GM21367 (cell line): Measurements from ENCODE around the gene NLRC5.

Experiments used
- ATAC-seq: cut with Tn5 transposase; IDR thresholded peaks from one replicate; pipeline ENCODE4 v1.9.1; 2021; ENCODE audit not compliant: unreplicated experiment

NLRC5 gene, protein sequence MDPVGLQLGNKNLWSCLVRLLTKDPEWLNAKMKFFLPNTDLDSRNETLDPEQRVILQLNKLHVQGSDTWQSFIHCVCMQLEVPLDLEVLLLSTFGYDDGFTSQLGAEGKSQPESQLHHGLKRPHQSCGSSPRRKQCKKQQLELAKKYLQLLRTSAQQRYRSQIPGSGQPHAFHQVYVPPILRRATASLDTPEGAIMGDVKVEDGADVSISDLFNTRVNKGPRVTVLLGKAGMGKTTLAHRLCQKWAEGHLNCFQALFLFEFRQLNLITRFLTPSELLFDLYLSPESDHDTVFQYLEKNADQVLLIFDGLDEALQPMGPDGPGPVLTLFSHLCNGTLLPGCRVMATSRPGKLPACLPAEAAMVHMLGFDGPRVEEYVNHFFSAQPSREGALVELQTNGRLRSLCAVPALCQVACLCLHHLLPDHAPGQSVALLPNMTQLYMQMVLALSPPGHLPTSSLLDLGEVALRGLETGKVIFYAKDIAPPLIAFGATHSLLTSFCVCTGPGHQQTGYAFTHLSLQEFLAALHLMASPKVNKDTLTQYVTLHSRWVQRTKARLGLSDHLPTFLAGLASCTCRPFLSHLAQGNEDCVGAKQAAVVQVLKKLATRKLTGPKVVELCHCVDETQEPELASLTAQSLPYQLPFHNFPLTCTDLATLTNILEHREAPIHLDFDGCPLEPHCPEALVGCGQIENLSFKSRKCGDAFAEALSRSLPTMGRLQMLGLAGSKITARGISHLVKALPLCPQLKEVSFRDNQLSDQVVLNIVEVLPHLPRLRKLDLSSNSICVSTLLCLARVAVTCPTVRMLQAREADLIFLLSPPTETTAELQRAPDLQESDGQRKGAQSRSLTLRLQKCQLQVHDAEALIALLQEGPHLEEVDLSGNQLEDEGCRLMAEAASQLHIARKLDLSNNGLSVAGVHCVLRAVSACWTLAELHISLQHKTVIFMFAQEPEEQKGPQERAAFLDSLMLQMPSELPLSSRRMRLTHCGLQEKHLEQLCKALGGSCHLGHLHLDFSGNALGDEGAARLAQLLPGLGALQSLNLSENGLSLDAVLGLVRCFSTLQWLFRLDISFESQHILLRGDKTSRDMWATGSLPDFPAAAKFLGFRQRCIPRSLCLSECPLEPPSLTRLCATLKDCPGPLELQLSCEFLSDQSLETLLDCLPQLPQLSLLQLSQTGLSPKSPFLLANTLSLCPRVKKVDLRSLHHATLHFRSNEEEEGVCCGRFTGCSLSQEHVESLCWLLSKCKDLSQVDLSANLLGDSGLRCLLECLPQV (N-terminal part only)

DNA sequence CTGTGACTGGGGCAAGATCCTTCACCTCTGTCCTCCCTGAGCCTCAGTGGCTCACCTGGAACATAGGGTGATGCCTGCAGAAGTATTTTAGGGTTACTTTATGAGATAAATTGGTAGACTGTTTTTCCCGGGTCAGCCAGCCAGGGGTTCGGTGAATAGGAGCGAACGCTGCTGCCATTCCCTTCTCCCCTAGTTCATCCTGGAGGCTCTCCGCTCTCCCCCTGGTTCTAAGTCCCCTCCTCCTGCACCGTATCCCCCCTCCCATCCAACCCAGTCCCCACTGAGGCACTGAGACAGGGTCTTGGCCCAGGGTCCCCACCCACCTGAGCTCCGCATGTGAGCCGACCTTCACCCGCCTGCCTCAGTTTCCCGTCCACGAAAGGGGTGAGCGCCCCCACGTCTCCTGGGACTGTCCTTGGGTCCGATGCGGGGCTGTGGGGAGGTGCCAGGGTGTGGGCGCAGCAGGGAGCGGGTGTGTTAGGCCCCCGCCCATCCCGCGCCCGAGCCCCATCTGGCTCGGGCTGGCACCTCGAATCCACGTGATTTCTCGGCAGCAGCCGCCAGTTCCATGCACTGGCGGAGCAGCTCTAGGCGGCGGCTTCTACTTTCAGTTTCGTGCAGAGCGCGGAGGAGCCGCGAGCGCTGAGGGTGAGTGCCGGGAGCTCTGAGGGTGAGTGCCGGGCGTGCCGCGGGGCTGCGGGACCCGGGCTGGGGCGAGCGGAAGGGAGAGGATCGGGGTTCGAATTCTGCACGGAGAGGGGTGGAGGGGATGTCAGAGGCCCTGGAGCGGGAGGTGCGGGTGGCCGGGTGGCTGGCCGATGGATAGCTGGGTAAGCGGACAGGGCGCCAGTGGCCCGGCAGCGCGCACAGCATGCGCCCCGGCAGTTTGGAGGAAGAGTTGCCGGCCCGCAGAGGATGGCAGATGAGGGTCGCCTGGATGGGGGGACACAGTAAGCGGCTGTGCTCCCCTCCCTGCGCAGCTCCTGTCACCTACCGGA, at the start of gene NLRC5:
Gene NLRC5 (plus strand): TSS at position 610 of the 998 bp plus-strand sequence. CDS start 31,156 bp downstream, outside the sequence.
- peak; percentile 59 for ATAC-seq

DNA sequence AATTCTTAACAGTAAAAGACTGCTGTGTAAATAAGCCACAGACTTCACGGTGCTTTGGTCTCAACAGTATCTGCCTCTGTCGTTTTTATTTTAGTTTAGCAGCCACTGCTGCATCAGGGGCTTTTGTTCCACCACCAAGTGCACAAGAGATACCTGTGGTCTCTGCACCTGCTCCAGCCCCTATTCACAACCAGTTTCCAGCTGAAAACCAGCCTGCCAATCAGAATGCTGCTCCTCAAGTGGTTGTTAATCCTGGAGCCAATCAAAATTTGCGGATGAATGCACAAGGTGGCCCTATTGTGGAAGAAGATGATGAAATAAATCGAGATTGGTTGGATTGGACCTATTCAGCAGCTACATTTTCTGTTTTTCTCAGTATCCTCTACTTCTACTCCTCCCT, 49.6 kb upstream of the NLRC5 start:
- no peak for ATAC-seq

DNA sequence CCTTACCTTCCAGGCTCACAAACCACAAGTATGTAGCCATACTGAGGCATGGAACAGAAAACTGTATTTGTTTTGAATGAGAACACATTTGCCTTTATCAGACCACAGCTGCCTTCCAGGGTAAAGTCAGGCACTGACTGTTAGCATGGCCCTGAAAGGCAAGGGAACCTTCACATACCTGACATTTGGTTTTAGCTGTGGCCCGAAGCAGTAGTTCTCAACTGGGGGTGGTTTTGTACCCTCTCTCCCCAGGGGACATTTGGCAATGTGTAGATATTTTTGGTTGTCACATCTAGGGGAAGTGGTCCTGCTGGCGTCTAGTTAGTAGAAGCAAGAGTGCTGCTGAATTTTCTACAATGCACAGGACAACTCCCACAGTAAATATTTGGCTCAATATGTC, 48.3 kb upstream of the NLRC5 start:
- ATAC-seq = no peak

DNA sequence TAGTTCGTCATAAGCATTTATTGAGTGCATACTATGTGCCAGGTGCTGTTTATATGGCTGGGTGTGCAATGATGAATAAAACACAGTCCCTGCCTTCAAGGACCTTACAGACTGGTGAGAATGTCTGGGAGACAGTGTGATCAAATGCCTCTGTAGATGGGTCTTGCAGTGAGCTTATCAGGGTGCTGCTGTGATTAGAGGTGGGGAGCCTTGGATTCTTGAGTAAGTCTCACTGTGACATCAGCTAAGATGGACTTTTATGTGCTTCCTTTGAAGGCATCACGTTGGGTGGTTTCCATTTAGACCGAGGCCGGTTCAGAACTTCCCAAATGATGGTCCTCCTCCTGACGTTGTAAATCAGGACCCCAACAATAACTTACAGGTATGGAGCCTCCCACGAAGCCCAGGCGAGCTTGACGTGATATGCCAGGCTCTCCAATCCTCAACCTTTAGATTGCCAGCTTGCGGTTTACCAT, 47.5 kb upstream of the NLRC5 start:
- no peak for ATAC-seq

DNA sequence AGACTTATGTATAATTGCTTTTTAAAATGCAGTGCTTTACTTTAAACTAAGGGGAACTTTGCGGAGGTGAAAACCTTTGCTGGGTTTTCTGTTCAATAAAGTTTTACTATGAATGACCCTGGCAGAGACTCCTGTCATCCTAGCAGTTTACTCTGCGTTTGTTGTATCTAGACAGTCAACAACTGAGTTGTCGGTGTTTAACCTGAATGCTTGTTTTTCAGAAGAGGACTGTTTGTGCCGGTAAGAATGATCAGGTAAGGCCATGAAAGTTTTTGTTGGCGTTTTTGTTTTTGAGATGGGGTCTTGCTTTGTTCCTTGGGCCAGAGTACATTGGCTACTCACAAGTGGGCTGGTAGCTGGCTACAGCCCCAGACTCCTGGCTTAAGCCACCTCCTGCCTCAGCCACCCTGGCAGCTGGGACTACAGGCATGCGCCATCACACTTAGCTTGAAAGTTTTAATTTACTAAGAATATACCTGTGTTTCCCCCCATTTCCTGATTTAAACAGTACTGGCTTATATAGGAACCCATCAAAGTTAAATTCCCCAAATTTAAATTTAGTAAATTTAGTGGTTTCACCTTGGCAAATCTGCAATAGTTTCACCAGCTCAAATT, 45.5 kb upstream of the NLRC5 start:
- ATAC-seq = no peak

DNA sequence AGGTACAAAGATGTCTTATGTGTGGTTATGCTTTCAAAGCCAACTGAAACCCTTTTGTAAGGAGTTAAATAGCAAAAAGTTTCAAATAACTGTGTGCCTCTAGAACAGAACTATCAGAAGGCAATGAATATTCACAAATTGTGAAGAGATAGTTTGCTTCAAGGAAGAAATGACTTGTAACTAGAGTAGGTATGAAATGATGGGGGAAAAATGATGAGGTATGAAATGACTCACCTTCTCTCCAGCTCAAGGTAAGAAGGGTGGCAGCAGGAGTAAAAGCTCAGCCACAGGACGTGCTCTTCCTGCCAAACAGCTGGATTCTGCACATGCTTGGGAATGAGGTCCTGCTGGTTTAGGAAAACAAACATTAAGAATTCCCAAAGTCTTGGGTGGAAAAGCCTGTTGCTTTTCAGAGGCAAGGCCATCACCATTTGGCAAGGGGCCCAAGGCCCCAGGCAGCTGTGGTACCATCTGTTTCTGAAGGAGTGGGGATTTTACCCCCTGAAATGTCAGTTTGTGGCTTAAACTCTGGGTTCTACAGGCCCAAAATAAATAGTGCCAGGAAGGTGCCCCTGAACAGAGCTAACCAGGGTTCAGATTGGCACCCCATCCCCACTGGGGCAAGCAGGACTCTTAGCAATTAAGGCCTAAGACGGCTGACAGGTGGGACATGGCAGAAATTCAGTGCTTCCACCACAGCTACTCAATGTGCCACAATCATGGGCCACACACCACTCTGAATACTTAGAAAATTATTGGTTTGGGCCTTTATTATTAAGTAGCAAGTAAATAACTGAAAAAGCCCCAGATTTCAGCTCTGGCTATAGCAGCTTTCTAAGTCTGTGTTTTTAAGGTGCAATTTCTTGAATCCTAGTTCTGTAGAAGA, 44.2 kb upstream of the NLRC5 start:
- ATAC-seq = no peak

DNA sequence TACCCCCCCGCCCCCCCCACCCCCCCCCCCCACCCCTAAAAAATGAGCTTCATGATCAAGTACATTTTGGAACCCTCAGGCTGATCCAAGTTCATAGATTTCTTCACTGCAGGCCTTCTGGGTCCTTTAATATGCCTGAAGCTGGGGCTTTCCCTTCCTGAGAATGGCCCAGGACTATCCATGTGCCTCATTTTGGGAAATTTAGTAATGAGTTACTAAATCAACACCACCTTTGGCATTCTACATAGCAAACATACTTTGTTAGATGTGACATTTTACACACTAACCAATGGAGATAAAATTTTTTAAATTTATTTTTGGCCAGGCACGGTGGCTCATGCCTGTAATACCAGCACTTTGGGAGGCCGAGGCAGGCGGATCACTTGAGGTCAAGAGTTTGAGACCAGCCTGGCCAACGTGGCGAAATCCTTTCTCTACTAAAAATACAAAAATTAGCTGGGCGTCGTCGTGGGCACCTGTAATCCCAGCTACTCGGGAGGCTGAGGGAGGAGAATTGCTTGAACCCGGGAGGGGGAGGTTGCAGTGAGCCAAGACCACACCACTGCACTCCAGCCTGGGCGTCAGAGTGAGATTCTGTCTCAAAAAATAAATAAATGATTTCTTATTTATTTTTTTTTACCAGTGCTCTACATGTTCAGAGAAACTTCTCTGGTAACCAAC, 43.4 kb upstream of the NLRC5 start:
- ATAC-seq = no peak

DNA sequence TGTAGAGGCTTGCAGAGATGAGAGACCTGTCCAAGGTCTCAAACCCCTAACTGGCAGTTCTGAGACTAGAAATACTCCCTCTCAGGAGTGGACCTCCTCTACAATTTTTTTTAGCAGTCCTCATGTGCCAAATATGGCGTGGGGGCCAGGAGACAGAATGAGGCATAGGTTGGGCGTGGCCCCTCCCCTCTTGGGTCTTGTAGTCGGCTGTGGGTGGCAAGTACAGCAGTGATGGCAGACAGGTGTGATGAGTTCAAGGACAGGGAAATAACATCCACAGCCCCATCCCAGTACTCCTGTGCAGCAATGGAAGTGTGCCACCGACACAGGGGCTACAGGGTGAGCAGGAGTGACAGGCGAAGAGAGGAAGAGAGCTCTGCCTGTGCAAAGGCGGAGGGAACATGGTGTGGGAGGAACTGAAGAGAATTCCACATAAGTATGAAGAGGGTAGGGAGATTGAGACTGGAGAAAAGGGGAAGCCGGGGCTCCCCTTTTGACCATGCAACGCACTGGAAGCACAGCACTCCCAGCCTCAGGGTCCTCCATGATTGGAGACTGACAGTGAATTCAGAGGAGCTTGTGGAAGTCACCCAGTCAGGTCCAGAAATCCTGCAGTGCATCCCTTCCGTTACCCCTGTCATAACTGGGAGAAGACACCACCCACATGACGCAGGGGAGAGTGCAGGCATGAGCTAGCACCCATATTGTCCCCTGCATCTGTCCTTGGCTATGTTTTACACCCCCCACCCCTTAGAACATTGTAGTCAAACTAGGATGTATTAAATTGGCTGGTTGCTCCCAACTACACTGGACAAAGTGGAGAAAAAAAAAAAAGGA, 42.4 kb upstream of the NLRC5 start:
- no peak for ATAC-seq

DNA sequence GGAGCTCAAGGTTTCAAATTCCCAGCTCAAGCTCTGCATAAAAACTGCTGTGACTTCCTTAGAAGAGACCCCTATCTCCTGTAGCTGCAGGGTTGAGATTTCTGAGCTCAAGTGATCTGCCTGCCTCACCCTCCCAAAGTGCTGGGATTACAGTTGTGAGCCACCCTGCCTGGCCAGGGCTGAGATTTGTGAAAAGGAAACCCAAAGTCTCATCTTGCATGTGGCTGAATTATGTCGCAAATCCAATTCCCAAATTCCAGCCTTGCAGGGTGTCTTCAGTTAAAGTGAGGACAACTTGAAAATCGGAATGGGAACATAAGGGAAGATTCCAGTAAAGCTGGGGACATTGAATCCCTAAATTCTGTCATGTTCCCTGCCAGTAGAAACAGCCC, 41.8 kb upstream of the NLRC5 start:
- ATAC-seq = no peak

DNA sequence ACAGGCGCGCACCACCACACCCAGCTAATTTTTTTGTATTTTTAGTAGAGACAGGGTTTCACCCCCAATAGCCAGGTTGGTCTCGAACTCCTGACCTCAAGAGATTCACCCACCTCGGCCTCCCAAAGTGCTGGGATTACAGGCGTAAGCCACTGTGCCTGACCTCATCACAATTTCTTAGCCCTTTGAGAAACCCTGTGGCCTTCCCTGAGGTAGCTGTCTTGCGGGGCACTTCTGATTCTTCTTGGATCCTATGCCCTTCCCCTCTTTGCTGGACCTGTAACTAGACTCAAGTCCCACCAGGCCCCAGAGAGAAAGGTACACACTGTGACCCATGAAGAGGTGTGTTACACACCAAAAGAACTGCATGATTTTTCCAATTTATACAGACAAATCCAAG, 41.1 kb upstream of the NLRC5 start:
- ATAC-seq = no peak

DNA sequence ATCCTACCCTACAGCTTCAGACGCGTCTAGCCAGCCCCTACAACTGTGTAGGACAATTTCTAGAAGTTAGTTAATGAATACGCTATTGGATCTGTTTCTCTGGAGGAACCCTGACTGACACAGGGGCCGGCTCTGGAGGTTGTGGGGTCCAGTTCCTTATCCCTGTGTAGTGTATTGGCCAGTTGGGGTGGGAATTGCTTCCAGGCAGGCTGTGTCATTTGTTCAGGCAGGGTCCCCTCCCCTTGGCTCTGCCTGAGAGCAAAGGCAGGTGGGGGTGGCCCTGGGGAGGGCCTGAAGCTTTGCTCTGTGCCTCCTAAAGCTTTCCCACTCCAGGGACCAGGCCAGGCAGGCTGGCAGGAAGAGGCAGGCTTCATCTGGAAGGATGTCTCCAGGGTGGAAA, 39.3 kb upstream of the NLRC5 start:
- ATAC-seq = no peak

DNA sequence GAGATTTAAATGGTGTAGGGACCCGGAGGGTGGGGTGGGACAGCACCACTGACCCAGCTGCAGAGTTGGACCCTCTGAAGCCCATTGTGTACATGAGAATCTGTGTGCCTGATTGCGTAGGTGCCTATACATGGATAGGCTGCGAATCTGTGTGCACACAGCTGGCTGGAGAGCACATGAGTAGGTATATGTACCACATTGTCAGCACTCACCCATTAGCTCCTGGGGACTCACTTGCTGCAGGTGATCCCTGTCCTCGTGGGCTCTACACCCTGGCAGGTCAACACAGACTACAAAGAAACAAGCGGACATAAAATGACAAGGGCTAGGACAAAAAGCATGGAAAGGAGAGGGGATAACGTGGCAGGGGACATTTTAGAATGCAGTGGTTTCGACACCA, 38.9 kb upstream of the NLRC5 start:
- ATAC-seq = no peak

DNA sequence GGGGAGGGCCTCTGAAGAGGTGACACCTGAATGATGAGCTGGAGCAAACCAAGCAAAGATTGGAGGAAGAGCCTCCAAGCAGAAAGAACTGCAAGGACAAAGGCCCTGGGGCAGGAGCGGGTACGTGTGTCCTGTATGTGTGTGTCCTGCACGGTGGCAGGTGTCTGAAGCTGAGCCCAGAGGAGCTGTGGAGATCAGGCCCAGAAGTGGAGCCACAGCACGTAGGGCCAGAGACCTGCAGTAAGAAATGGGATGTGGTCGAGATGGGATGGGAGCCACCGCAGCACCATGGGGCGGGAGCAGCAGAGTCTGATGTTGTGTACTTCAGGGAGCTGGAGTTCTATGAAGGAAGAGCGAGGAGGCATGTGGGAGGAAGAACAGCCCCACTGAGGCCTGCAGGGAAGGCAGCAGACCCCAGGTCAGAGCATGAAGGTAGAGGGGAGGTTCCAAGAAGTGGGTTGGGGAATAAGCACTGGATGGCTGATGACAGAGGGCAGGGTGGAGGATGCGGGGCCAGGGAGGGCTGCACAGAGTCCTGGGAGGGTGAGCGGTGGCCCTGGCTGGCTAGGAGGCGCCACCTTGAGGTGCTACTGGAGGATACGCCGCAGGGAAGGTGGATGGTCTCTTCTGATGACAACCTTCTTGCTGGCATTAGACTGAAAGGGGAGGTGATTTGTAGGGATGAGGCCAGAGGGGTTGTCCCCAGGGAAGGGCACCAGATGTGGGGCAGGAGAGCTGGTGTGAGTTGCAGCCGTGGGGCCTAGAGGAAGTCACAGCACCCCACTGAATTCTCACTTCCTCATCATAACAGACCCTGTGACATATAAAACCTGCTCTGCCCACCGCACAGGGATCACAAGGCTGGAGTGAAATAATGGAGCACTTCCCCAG, 38.2 kb upstream of the NLRC5 start:
- peak; percentile 41 for ATAC-seq

DNA sequence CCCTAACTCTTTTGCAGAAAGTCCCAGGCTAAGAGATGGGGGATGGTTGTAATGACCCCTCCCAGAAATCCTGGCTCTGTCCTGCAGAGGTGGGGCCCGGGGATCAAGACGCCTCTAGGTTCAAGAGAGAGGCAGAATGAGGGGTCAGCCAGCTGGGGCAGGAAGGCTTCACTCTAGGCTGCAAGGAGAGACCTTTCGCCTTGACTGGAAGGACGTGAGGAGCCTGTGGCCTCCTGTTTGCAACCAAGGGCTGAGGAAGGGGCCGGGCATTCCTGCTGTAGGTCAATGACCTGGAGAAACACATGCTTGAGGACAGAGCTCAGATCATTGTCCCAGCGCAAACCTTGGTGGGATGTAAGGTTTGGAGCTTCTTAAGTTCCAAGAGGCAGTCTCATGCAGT, 36.4 kb upstream of the NLRC5 start:
- no peak for ATAC-seq

DNA sequence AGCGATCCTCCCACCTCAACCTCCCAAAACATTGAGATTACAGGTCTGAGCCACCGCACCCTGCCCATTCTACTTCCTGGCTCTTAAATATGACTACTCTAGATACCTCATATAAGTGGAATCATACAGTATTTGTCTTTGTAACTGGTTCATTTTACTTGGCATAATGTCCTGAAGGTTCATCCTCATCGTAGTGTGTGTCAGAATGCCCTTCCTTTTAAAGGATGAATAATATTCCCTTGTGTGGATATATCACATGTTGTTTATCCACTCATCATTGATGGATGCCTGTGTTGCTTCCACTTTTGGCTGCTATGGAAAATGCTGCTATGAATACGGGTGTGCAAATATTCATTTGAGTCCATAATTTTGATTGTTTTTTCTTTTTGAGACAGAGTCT, 33.3 kb upstream of the NLRC5 start:
- ATAC-seq = no peak

DNA sequence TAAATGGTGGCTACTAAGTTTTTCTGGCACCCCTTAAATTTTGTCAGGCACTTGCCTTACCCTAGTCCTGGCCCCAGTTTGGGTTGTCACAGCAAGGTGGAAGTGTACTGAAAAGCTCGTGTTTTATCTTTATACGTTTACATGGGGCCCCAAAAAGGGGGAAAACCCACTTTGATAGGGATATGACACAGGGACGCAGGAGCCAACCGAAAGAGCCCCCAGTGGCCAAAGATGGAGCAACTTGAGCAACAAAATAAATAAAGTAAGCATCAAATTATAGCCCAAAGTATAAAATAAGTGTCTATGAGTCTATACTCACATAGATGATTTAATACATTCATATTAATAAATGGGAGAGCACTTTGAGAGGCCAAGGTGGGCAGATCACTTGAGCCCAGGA, 32.6 kb upstream of the NLRC5 start:
- ATAC-seq = no peak
